ENCODE data around the gene SAMD9L. TPM values are rescaled to one million over a fixed set of nuclear protein-coding genes. Genes with fewer than 3 reads are reported as not detected.

Gene SAMD9L
- total RNA-seq, 4 donors from 2014 or later: 8.1 to 17.4 (median 10.7) TPM

DNA sequence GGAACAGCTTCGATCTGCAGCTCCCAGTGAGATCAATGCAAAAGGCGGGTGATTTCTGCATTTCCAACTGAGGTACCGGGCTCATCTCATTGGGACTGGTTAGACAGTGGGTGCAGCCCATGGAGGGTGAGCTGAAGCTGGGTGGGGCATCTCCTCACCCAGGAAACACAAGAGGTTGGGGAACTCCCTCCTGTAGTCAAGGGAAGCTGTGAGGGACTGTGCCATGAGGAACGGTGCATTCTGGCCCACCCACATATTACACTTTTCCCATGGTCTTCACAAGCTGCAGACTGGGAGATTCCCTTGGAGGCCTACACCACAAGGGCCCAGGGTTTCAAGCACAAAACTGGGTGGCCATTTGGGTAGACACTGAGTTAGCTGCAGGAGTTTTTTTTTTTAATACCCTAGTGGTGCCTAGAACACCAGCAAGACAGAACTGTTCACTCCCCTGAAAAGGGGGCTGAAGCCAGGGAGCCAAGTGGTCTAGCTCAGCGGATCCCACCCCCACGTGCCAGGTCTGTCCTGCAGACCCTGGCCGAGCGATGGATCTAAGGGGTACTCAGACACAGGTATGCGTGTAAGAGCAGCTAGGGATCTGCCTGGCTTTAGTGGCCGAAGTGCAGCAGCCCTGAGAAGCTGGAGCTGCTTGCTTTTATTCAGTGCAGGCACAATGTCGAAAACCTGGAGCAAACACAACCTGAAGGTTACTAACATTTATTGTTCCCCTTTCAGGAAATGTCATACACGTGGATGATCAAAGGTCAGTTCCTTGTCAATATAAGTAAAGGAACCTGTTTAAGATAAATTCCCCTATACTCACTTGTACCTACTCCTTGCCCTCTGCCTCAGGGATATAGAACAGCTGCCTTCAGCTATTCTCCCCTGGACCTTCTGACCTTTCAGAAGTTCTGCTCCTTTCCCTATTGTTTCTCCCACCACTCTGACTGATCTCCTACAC, 27.3 kb downstream of the SAMD9L start:
- DNase-seq: no peak

DNA sequence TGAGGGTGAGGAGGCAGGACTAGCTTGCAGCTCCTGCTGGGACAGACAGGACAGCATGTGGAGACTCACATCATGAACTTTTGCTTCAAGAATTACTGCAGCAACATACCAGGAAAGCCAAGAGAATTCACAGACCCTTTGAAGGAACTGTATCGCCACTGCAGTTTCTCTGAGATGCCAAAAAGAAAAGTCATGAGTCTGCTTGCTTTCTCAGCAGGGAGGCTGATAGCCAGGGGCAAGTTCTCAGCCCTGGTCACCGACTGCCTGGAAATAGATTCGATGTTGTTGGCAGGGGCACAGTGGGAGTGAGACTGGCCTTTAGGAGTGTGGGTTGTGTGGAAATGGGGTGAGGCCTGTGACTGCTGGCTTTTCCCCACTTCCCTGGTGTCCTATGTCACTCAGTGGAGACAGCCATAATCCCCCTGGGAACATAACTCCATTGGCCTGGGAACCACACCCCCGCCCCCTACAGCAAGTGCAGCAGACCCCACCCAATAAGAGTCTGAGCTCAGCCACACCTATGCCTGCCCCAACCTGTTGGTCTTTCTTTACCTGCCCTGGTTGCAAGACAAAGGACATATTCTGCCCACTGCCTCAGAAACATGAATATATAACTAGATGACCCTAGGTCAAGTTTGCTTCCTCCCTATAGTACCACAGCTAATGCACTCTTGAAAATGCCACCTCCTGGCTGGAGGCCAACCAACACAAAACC, 28.8 kb downstream of the SAMD9L start:
- TF ChIP-seq CTCF (IDR thresholded peaks at IDR 0.05): no peak
- TF ChIP-seq POLR2A (IDR thresholded peaks at IDR 0.05): no peak
- no peak for DNase-seq
- Histone ChIP-seq H3K4me3 (replicated peaks in 1 of 3) (no peak overlapping the region), H3K27ac (no peak overlapping the region), H3K4me1 (no peaks in the 10 kb centered on the region), H3K27me3 (no peaks in the 10 kb centered on the region), H3K9me3 (no peaks in the 10 kb centered on the region), H3K36me3 (no peaks in the 10 kb centered on the region)
- WGBS, 2 donors: 70 to 93% methylated on average over 4 of the region's 4 CpGs
- intact Hi-C loops (cut with DNase I): no loop called here

More for the DNA sequence above, 27.3 kb downstream of the SAMD9L start:
- no peak for TF ChIP-seq CTCF (IDR thresholded peaks at IDR 0.05)
- H3K9me3 ChIP-seq: no peaks in the 10 kb centered on the region
- H3K27me3 ChIP-seq: no peaks in the 10 kb centered on the region
- WGBS, 2 donors: 91 to 92% methylated on average over 9 to 12 of the region's 12 CpGs
- H3K4me3 ChIP-seq (replicated peaks in 1 of 3): no peak overlapping the region
- H3K4me1 ChIP-seq: no peaks in the 10 kb centered on the region
- intact Hi-C loops (cut with DNase I): no loop called here
- no peak overlapping the region for H3K27ac ChIP-seq
- H3K36me3 ChIP-seq: no peaks in the 10 kb centered on the region

GRCh38 chr7:93117852-93118530, 30.2 kb downstream of the SAMD9L start, which contains the start of gene SAMD9:
Gene SAMD9 (minus strand): TSS chr7:93117979. CDS start chr7:93106097, 11,882 bp downstream.
- Histone ChIP-seq H3K36me3 (no peaks in the 10 kb centered on the region), H3K4me1 (no peaks in the 10 kb centered on the region), H3K27ac (peak within 1 kb of the TSS; percentile 24 to 56 (median 36)), H3K4me3 (replicated peaks in 1 of 3) (peak within 1 kb of the TSS in 2 of 3 donors; percentile 13 to 30), H3K27me3 (no peaks in the 10 kb centered on the region), H3K9me3 (no peaks in the 10 kb centered on the region)
- no peak for TF ChIP-seq POLR2A (IDR thresholded peaks at IDR 0.05)
- TF ChIP-seq CTCF (IDR thresholded peaks at IDR 0.05): no peak
- intact Hi-C loops (cut with DNase I): no loop called here
- DNase-seq: peak; percentile 14 to 48
- 25 to 28% methylated on average over 4 of the region's 4 CpGs for WGBS, 2 donors

DNA sequence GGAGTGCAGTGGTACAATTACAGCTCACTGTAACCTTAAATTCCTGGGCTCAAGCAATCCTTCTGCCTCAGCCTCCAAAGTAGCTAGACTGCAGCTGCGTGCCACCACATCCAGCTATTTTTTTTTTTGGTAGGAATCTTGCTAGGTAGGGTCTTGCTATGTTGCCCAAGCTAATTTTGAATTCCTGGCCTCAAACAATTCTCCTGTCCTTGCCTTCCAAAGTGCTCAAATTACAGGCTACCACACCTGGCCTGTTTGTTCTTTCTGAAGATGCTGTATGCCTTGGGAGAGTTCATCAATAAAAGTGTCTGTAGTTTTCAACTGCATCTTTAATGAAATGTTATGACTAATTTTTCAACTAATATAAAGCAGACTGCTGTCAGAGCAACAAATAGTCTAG, 30.9 kb downstream of the SAMD9L start:
- H3K9me3 ChIP-seq: no peaks in the 10 kb centered on the region
- peak overlapping the region in 1 of 3 donors; percentile 56 for H3K27ac ChIP-seq
- H3K4me1 ChIP-seq: no peaks in the 10 kb centered on the region
- H3K27me3 ChIP-seq: no peaks in the 10 kb centered on the region
- intact Hi-C loops (cut with DNase I): no loop called here
- no peak for DNase-seq
- WGBS, 2 donors: 71 to 78% methylated on average over 1 of the region's 1 CpG
- TF ChIP-seq CTCF (IDR thresholded peaks at IDR 0.05) (no peak), POLR2A (IDR thresholded peaks at IDR 0.05) (no peak)
- H3K36me3 ChIP-seq: no peaks in the 10 kb centered on the region
- peak overlapping the region in 2 of 3 donors; percentile 13 to 30 for H3K4me3 ChIP-seq (replicated peaks in 1 of 3)
